ENCODE data around the gene MIAT. TPM values are rescaled to one million over a fixed set of nuclear protein-coding genes. Genes with fewer than 3 reads are reported as not detected.

MIAT gene
- total and polyA plus RNA-seq, 2 of the 8 experiments (the other 6 are each of a cell fraction or from before 2014, with no cell fraction given) = 27.6 to 36.0 TPM

GRCh38 chr22:26672590-26673468, 15.4 kb downstream of the MIAT start:
- 3% methylated on average over 36 of the region's 36 CpGs; no CpG with 5 or more reads in 1 of the 2 experiments for WGBS, 2 experiments (ENCODE audit: extremely low coverage in 1 of 2, insufficient coverage in 1 of 2, insufficient read length in 1 of 2, insufficient replicate concordance in 2 of 2, low coverage in 1 of 2, low lambda C conversion rate in 2 of 2, missing lambda C conversion rate in 1 of 2)
- CTCF ChIA-PET (ENCODE audit: partially characterized antibody) = interaction anchor here (0.6 to 2.0 kb wide), 19 partner anchors 9 to 738 kb away, joined by 3 to 8 read pairs (median 3); no protein-coding TSS in a partner anchor
- FAIRE-seq = peak; percentile 86
- TF ChIP-seq RXRA (IDR thresholded peaks at IDR 0.05; ENCODE audit: insufficient read depth, low read depth, low read length) (no peak), SP4 (IDR thresholded peaks at IDR 0.05; ENCODE audit: low read length) (peak; percentile 57; the same call in 1 of the 2 replicates), ZNF274 (IDR thresholded peaks at IDR 0.05; ENCODE audit: borderline replicate concordance, extremely low read depth, low read length) (no peak), BCL11A (IDR thresholded peaks at IDR 0.05; ENCODE audit: low read depth in 2 of 2, low read length in 2 of 2) (no peak), ASH2L (IDR thresholded peaks at IDR 0.05; ENCODE audit: low read length) (peak; percentile 69), CBX8 (IDR thresholded peaks at IDR 0.05; ENCODE audit: borderline replicate concordance, low read depth, low read length) (no peak), TEAD4 (IDR thresholded peaks at IDR 0.05; ENCODE audit: low read depth, low read length) (peak; percentile 52; the same call in 1 of the 2 replicates), EP300 (IDR thresholded peaks at IDR 0.05; ENCODE audit: borderline replicate concordance in 1 of 2, low read depth in 2 of 2, low read length in 2 of 2) (no peak), KDM4A (IDR thresholded peaks at IDR 0.05; ENCODE audit: low read depth, low read length, severe bottlenecking) (peak; percentile 64), EGR1 (IDR thresholded peaks at IDR 0.05; ENCODE audit: borderline replicate concordance, low read depth, low read length) (no peak; the same call in 1 of the 2 replicates)

More at GRCh38 chr22:26672590-26673468, 15.4 kb downstream of the MIAT start:
- Histone ChIP-seq H3K23ac (ENCODE audit: insufficient read length) (no peak overlapping the region), H3K9ac (replicated peaks in 1 of 4; ENCODE audit: extremely low read depth in 1 of 4, low read depth in 3 of 4, low read length in 3 of 4) (peak overlapping the region in 3 of 4 experiments; percentile 51 to 64 (median 52); a peak in 6 of 7 replicates), H2BK15ac (ENCODE audit: low read length) (no peak overlapping the region; the same call in 1 of the 2 replicates), H3K56ac (replicated peaks; ENCODE audit: insufficient read length, low read depth, low read length) (no peak overlapping the region), H2BK20ac (ENCODE audit: low read length) (no peak overlapping the region), H3K27ac (ENCODE audit: low read depth, low read length) (peak overlapping the region; percentile 79), H3K23me2 (ENCODE audit: low read depth, low read length) (peaks cover 11% of the 10 kb centered on the region), H4K5ac (ENCODE audit: insufficient read length, low read depth, low read length) (peak overlapping the region; percentile 70), H2BK5ac (ENCODE audit: low read depth, low read length) (peak overlapping the region; percentile 89), H3K27me3 (replicated peaks in 1 of 4; ENCODE audit: control insufficient read depth in 3 of 4, extremely low read depth in 1 of 4, insufficient read depth in 3 of 4, low read length in 3 of 4) (no peaks in the 10 kb centered on the region), H3K36me3 (ENCODE audit: control insufficient read depth in 2 of 4, insufficient read depth in 4 of 4, low read length in 3 of 4) (peaks cover 2 to 13% (median 4%) of the 10 kb centered on the region in 4 experiments; a peak in 4 of 8 replicates), H3K4me2 (ENCODE audit: insufficient read depth in 1 of 2, low read depth in 2 of 2, low read length in 2 of 2) (peak overlapping the region; percentile 82 to 100), H3K9me3 (ENCODE audit: insufficient read depth in 2 of 2, low read depth in 1 of 2, low read length in 1 of 2) (no peaks in the 10 kb centered on the region), H2BK120ac (replicated peaks; ENCODE audit: low read depth, low read length) (no peak overlapping the region), H3K4me1 (replicated peaks in 1 of 4; ENCODE audit: control insufficient read depth in 3 of 4, insufficient read depth in 4 of 4, low read length in 3 of 4) (peaks cover 4 to 24% (median 18%) of the 10 kb centered on the region in 4 experiments), H2AFZ (ENCODE audit: low read length) (no peak overlapping the region), H4K91ac (replicated peaks; ENCODE audit: insufficient read length, low read length) (peak overlapping the region; percentile 71), H3K79me2 (ENCODE audit: control insufficient read depth in 1 of 2, insufficient read depth in 2 of 2, low read length in 2 of 2) (peaks cover 0 to 8% of the 10 kb centered on the region in 2 experiments; a peak in 1 of 4 replicates), H3K4ac (replicated peaks; ENCODE audit: insufficient read length, low read depth, low read length) (peak overlapping the region; percentile 70), H4K20me1 (replicated peaks in 1 of 2; ENCODE audit: control insufficient read depth in 1 of 2, insufficient read depth in 2 of 2, low read length in 2 of 2) (no peaks in the 10 kb centered on the region), H2BK12ac (ENCODE audit: low read depth, low read length) (0 out of 2 replicates have a peak overlapping the region, but pooled peaks have one; percentile 35), H4K8ac (ENCODE audit: extremely low read depth, insufficient read depth, low read length) (peak overlapping the region; percentile 51), H3K18ac (ENCODE audit: extremely low read depth, low read length) (peak overlapping the region; percentile 82), H3K4me3 (ENCODE audit: extremely low read depth in 1 of 4, insufficient read depth in 2 of 4, low read depth in 3 of 4, low read length in 4 of 4) (peak overlapping the region; percentile 70 to 81 (median 71)), H2AK5ac (ENCODE audit: low read depth, low read length) (0 out of 2 replicates have a peak overlapping the region, but pooled peaks have one; percentile 2), H3K14ac (ENCODE audit: insufficient read length) (no peak overlapping the region), H3K79me1 (ENCODE audit: low read depth, low read length) (peaks cover 5% of the 10 kb centered on the region)
- POLR2A ChIA-PET (ENCODE audit: partially characterized antibody) = interaction anchor here (0.7 to 5.3 kb wide), 21 partner anchors 8 to 634 kb away, joined by 3 to 43 read pairs (median 4); partner anchors contain the start of genes ASPHD2, HPS4, MIAT and SRRD
- peak; percentile 80 to 94 for DNase-seq (ENCODE audit: low read depth in 1 of 2, low spot score in 2 of 2)

Measured in H1 (cell line).